ENCODE data around the gene COX8C. TPM values are rescaled to one million over a fixed set of nuclear protein-coding genes. Genes with fewer than 3 reads are reported as not detected.

The COX8C gene
- total and polyA plus RNA-seq, 2 of the 8 experiments (the other 6 are each of a cell fraction or from before 2014, with no cell fraction given): not detected

GRCh38 chr14:93369713-93370266 lies 22.8 kb downstream of the COX8C start (continued):
- no peak for TF ChIP-seq CHD1 (IDR thresholded peaks at IDR 0.05; ENCODE audit: low read depth, low read length)
- TF ChIP-seq TCF12 (IDR thresholded peaks at IDR 0.05; ENCODE audit: low read depth, low read length): no peak
- TF ChIP-seq SIN3A (conservative IDR thresholded peaks at IDR 0.05 in 1 of 2, IDR thresholded peaks at IDR 0.05 in 1 of 2; ENCODE audit: low read depth in 1 of 2, low read length in 2 of 2): no peak
- no peak for TF ChIP-seq TAF1 (IDR thresholded peaks at IDR 0.05; ENCODE audit: low read depth, low read length)
- TF ChIP-seq SAP30 (IDR thresholded peaks at IDR 0.05; ENCODE audit: insufficient read depth, insufficient replicate concordance, low read length): no peak
- no peak for TF ChIP-seq CHD2 (IDR thresholded peaks at IDR 0.05; ENCODE audit: low read length)
- TF ChIP-seq GTF2F1 (IDR thresholded peaks at IDR 0.05; ENCODE audit: borderline replicate concordance, low read depth, low read length): no peak
- TF ChIP-seq MAX (IDR thresholded peaks at IDR 0.05): no peak
- TF ChIP-seq CHD7 (IDR thresholded peaks at IDR 0.05; ENCODE audit: insufficient replicate concordance, low read length): no peak
- TF ChIP-seq RNF2 (IDR thresholded peaks at IDR 0.05; ENCODE audit: borderline replicate concordance, low read depth, low read length, missing control alignments, poor library complexity, severe bottlenecking): no peak

All from H1 (cell line).